ENCODE results near the gene RSPO3.

RSPO3 gene

DNA sequence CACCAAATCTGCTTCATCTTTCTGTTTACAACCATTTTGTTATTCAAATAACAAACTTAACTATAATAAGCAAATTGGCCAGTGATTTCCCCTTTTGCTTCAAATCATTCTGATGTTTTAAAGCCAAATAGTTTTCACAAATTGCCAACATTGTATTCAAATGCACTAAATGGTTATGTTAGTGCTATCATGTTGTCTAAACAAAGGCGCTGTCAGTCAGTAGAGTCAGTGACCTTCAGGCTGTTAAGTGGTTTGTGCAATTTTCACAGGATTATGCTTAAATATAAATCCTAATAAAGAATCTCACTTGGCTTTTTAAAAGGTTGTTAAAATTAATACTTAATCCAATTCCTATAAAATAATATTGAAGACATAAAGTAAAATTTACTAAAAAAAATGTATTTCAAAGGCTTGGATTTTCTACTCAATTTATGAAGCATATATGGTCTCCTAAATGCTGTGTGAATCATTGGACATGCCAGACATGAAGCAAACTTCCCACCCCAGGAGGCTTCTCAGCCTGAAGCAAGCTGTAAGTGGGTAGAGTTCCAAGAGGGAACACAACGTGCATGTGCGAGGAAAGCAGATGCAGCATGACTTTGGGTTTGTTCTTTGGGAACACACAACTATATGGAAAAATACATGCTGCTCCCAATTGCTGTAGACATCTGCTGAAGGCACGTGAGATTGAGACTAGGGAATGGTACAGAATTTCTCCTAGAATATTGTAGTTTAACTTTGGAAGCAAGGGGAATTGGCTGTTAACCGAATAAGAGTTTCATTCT lies 54.9 kb downstream of the RSPO3 start:
- Histone ChIP-seq H2AFZ (no peak overlapping the region), H3K4me3 (ENCODE audit: low read depth, low read length) (no peak overlapping the region), H3K9ac (no peak overlapping the region), H3K79me2 (no peaks in the 10 kb centered on the region), H3K36me3 (ENCODE audit: control insufficient read depth, insufficient read depth, low read length) (no peaks in the 10 kb centered on the region), H3K9me3 (ENCODE audit: control insufficient read depth, low read length) (no peaks in the 10 kb centered on the region), H3K27me3 (ENCODE audit: control insufficient read depth, insufficient read depth, low read length) (no peaks in the 10 kb centered on the region), H3K4me2 (ENCODE audit: low read length) (no peak overlapping the region), H3K27ac (no peak overlapping the region), H3K4me1 (no peaks in the 10 kb centered on the region)
- TF ChIP-seq, protein P1, sequence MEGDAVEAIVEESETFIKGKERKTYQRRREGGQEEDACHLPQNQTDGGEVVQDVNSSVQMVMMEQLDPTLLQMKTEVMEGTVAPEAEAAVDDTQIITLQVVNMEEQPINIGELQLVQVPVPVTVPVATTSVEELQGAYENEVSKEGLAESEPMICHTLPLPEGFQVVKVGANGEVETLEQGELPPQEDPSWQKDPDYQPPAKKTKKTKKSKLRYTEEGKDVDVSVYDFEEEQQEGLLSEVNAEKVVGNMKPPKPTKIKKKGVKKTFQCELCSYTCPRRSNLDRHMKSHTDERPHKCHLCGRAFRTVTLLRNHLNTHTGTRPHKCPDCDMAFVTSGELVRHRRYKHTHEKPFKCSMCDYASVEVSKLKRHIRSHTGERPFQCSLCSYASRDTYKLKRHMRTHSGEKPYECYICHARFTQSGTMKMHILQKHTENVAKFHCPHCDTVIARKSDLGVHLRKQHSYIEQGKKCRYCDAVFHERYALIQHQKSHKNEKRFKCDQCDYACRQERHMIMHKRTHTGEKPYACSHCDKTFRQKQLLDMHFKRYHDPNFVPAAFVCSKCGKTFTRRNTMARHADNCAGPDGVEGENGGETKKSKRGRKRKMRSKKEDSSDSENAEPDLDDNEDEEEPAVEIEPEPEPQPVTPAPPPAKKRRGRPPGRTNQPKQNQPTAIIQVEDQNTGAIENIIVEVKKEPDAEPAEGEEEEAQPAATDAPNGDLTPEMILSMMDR (IDR thresholded peaks at IDR 0.05) = no peak

DNA sequence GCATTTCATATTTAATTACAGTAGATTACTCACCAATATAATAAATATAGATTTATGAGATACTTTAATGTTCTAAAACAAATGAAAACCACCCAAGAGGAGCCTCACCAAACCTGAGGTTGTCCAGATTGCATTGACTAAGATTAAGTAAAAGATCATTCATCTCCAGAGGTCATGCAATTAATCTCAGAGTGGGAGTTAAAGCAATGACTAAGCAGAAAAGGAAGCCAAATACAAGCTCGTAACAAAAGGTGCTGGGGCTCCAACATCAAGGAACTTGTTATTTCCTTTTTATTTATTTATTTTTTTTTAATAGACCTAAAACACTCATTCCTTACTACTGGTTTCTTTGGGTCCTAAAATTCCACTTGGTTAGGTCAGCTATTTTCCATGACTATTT lies 57.7 kb downstream of the RSPO3 start:
- Histone ChIP-seq H3K4me1 (no peaks in the 10 kb centered on the region), H3K4me3 (ENCODE audit: low read depth, low read length) (no peak overlapping the region), H3K79me2 (no peaks in the 10 kb centered on the region), H3K27ac (no peak overlapping the region), H3K9me3 (ENCODE audit: control insufficient read depth, low read length) (no peaks in the 10 kb centered on the region), H2AFZ (no peak overlapping the region), H3K27me3 (ENCODE audit: control insufficient read depth, insufficient read depth, low read length) (no peaks in the 10 kb centered on the region), H3K9ac (no peak overlapping the region), H3K4me2 (ENCODE audit: low read length) (no peak overlapping the region), H3K36me3 (ENCODE audit: control insufficient read depth, insufficient read depth, low read length) (no peaks in the 10 kb centered on the region)
- TF ChIP-seq, protein P1 (IDR thresholded peaks at IDR 0.05) = no peak

DNA sequence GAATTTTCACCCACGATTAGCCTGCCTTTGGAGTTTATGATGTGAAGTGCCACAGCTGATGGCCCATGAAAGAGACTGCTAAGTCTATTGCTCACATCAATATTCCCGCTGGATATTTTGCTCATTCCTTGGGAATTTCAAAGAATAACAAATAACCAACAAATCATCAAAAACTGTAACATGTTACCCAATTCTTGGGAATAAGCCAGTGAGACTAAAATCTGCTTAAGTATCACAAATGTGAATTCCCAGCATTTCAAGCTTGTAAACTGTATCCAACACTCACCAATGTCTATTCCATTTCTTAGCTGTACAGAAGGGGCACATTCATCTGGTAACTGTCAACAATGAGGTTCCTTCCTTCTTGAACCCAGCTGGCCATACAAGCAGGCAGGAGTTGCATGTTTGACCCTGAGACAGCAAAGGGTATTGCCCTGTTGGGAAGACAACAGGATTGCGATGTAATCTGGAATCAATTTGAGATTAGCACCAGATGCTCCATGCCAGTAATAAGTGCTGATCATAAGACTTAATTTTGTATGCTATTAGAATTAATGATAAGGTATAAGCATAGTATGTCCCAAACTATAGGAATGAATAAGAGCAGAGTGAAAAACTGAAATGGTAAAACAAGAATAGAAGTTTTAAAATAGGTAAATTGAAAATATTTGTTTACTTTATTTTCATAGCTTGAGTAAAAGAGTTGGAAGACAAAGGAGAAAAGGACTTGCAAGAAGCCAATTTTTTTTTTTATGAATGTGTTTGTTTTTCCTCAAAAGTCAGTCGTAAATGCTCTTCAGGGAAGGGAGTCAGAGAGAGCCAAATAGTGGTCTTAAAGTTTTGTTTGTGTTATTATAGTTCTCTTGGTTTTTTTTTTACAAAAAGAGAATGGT lies 58.8 kb downstream of the RSPO3 start:
- H3K27ac ChIP-seq = no peak overlapping the region
- TF ChIP-seq, protein P1 (IDR thresholded peaks at IDR 0.05) = no peak
- no peak overlapping the region for H3K4me3 ChIP-seq (ENCODE audit: low read depth, low read length)
- H2AFZ ChIP-seq = no peak overlapping the region
- no peak overlapping the region for H3K9ac ChIP-seq
- H3K9me3 ChIP-seq (ENCODE audit: control insufficient read depth, low read length) = no peaks in the 10 kb centered on the region
- no peaks in the 10 kb centered on the region for H3K4me1 ChIP-seq
- H3K36me3 ChIP-seq (ENCODE audit: control insufficient read depth, insufficient read depth, low read length) = no peaks in the 10 kb centered on the region
- H3K79me2 ChIP-seq = no peaks in the 10 kb centered on the region
- no peak overlapping the region for H3K4me2 ChIP-seq (ENCODE audit: low read length)
- no peaks in the 10 kb centered on the region for H3K27me3 ChIP-seq (ENCODE audit: control insufficient read depth, insufficient read depth, low read length)

DNA sequence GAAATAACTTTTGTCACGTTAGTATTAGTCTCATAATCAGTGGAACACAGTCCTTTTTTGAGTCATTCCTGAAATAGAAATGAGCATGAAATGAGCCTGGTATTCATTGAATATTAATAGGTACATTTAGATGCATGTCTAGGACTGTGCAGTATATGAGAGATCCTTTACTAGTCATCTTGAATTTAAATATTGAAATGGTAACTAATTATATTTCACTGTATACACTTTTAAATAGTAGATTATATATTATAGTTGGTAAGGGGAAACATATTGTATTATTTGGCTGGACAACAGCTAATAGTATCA lies 59.4 kb downstream of the RSPO3 start:
- Histone ChIP-seq H3K9ac (no peak overlapping the region), H3K36me3 (ENCODE audit: control insufficient read depth, insufficient read depth, low read length) (no peaks in the 10 kb centered on the region), H3K4me2 (ENCODE audit: low read length) (no peak overlapping the region), H3K4me1 (no peaks in the 10 kb centered on the region), H2AFZ (no peak overlapping the region), H3K27me3 (ENCODE audit: control insufficient read depth, insufficient read depth, low read length) (no peaks in the 10 kb centered on the region), H3K79me2 (no peaks in the 10 kb centered on the region), H3K27ac (no peak overlapping the region), H3K9me3 (ENCODE audit: control insufficient read depth, low read length) (no peaks in the 10 kb centered on the region), H3K4me3 (ENCODE audit: low read depth, low read length) (no peak overlapping the region)
- TF ChIP-seq, protein P1 (IDR thresholded peaks at IDR 0.05) = no peak
